Brain microvascular endothelial cell (primary cell): Measurements from ENCODE around the gene ADAMTS8.

Experiments used
- DNase-seq: peaks from one replicate; pipeline ENCODE4 v3.0.0-alpha.2; 2020
- H3K27ac ChIP-seq: fragments of 250-450 bp; sonication (Bioruptor Pico); 2 replicates; pipeline ENCODE4 v1.5.1; 2020; ENCODE audit warnings: mild to moderate bottlenecking, moderate library complexity
- H3K27me3 ChIP-seq: fragments of 250-450 bp; sonication (Bioruptor Pico); replicated peaks from 2 replicates; pipeline ENCODE4 v1.5.1; 2020; ENCODE audit warnings: mild to moderate bottlenecking
- H3K36me3 ChIP-seq: fragments of 250-450 bp; sonication (Bioruptor Pico); replicated peaks from 2 replicates; pipeline ENCODE4 v1.5.1; 2020; ENCODE audit warnings: mild to moderate bottlenecking
- H3K4me3 ChIP-seq: 2 replicates; pipeline ENCODE4 v1.5.1; 2011; ENCODE audit warnings: low read depth, mild to moderate bottlenecking, control low read depth, low read length, moderate library complexity
- CTCF ChIP-seq: IDR thresholded peaks from 2 replicates; pipeline ENCODE4 v1.5.1; 2011; ENCODE audit warnings: low read depth, mild to moderate bottlenecking, moderate library complexity, low read length, control low read depth, inconsistent platforms; ENCODE audit errors: missing control alignments
- in situ Hi-C: cut with HindIII; loops from 2 replicates; pipeline ENCODE4 v1.10.0; 2017; ENCODE audit warnings: low sequenced_read_pairs, low pct_ligation_motif_present

ADAMTS8 gene

DNA sequence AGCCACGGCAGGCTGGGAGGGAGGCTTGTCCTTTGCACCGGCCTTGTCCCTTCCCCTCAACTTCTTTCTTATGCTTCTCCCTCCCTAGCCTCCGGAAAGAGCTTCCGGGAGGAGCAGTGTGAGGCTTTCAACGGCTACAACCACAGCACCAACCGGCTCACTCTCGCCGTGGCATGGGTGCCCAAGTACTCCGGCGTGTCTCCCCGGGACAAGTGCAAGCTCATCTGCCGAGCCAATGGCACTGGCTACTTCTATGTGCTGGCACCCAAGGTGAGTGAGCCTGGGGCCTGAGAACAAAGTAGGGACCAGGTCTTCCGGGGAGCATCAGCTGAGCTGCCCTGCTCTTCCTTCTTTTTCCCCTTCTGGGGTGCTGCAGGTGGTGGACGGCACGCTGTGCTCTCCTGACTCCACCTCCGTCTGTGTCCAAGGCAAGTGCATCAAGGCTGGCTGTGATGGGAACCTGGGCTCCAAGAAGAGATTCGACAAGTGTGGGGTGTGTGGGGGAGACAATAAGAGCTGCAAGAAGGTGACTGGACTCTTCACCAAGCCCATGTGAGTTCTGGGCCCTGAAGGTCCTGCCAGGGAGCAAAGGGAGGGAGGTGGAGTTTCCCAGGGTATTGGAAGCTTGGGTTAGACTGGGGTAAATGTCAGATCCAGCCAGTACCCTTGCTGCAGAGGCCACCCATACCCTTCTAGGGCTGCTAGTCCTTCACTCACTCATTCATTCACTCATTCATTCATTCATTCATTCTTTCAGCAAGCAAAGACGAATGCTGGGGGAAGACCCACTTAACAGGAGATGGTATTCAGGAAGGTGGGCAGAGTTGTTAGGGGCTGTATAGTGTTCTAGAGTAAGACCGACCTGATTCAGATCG, 42.7 kb upstream of the ADAMTS8 start:
- no peak for DNase-seq
- no peak for TF ChIP-seq CTCF
- H3K4me3 ChIP-seq, result no peak overlapping the region
- no peaks in the 10 kb centered on the region for H3K36me3 ChIP-seq
- no peak overlapping the region for H3K27ac ChIP-seq
- no peaks in the 10 kb centered on the region for H3K27me3 ChIP-seq
- in situ Hi-C loops, result no loop called here

- no peak for DNase-seq
- in situ Hi-C loops, result no loop called here
- H3K27me3 ChIP-seq, result no peaks in the 10 kb centered on the region
- H3K27ac ChIP-seq, result no peak overlapping the region
- no peak for TF ChIP-seq CTCF
- no peaks in the 10 kb centered on the region for H3K36me3 ChIP-seq
- H3K4me3 ChIP-seq, result no peak overlapping the region
Measured at GRCh38 chr11:130469181-130469580, 40.8 kb upstream of the ADAMTS8 start.

DNA sequence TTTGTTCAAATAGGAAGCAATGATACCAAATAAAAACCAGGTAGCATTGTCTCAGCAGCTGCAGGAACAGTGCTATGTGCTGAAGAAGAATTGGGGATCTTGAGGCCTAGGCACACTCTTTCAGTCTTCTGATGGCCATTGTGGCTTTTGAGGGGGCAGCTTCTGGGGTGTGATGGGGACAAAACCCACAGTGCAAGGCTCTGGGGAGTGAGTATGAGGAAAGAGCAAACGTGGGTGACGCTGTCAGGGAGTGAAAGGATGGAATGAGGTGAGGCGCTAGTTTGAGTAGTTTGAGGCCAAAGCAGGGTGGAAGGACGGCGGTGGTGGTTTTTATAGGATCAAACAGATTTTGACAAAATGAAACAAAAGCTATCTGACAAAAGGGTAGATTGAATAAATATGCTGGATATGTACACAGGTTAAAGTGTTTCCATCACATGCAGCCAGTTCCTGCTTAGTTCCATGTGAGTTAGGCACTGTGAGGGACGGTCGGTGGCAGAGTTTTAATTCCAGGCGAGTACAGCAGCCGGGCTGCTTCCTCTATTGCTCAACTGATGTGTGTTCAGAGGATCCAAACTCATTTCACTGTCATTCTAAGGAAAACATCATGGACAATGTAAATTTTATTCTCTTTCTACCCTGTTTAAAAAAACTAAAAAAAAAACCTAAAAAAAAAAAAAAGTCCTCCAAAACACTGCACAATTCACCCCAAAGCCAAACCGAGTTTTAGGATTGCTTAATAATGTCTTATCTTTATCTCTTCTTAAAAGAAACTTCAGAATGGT, 38.9 kb upstream of the ADAMTS8 start:
- no peak for TF ChIP-seq CTCF
- H3K4me3 ChIP-seq, result no peak overlapping the region
- in situ Hi-C loops, result no loop called here
- no peaks in the 10 kb centered on the region for H3K27me3 ChIP-seq
- DNase-seq, result no peak
- no peaks in the 10 kb centered on the region for H3K36me3 ChIP-seq
- H3K27ac ChIP-seq, result no peak overlapping the region

DNA sequence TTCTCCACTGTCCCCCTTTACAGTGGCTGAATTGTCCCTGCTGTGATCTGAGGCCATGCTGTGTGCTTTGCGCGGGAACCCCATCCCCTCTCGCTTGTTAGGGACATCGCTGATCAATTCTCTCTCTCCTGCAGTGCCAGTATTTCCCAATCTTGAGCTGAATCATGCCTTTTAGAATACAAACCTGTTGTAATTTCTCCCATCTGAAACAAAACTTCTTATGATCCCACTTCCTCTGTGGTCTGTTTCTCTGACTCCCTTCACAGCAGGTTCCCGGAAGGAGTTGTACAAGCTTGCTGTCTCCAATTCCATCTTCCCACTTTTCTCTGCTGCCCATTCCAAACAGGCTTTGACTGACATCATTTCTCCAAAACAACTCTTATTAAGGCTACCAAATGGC, 36.9 kb upstream of the ADAMTS8 start:
- Histone ChIP-seq H3K27me3 (no peaks in the 10 kb centered on the region), H3K36me3 (no peaks in the 10 kb centered on the region), H3K4me3 (no peak overlapping the region), H3K27ac (no peak overlapping the region)
- in situ Hi-C loops, result no loop called here
- peak; percentile 15 for DNase-seq
- no peak for TF ChIP-seq CTCF

DNA sequence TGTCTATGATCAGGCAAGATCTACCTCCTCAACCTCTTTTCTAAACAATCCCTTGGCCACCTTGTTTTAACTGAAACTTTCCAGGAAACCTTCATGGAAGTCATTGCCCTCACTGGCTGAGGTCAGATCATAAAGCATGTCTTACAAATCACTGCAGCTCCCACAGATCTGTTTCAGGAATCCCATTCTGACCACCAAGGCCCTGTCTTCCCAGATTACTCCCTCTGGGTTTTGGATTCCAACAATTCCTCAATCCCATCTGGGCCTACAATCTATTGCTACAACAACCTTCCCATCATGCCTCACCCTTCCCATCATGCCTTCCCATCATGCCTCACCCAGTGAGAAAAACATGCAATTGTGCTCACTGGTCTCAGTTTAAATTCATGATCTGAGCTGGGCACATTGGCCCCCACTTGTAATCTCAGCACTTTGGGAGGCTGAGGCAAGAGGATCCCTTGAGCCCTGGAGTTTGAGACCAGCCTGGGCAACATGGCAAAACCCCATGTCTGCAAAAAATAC, 35.9 kb upstream of the ADAMTS8 start:
- Histone ChIP-seq H3K36me3 (no peaks in the 10 kb centered on the region), H3K27ac (no peak overlapping the region), H3K4me3 (no peak overlapping the region), H3K27me3 (no peaks in the 10 kb centered on the region)
- TF ChIP-seq CTCF, result no peak
- in situ Hi-C loops, result no loop called here
- DNase-seq, result no peak
